PFSK-1 (cell line): ENCODE data around the gene SMTN.

Source experiments
- FOXP2 ChIP-seq: optimal IDR thresholded peaks from 2 replicates; pipeline ENCODE3; 2011; ENCODE audit warnings: borderline replicate concordance, control low read depth, inconsistent platforms; ENCODE audit not compliant: insufficient read depth; ENCODE audit errors: extremely low read length, extremely low read depth
- POLR2AphosphoS5 ChIP-seq: IDR thresholded peaks from 2 replicates; pipeline ENCODE4 v1.6.1; 2012; ENCODE audit warnings: low read depth, mild to moderate bottlenecking, control low read depth, low read length, moderate library complexity
- SIN3A ChIP-seq: IDR thresholded peaks from 2 replicates; pipeline ENCODE4 v1.6.1; 2012; ENCODE audit warnings: mild to moderate bottlenecking, low read length, moderate library complexity, borderline replicate concordance; ENCODE audit not compliant: insufficient read depth
- TAF1 ChIP-seq: IDR thresholded peaks from 2 replicates; pipeline ENCODE4 v1.6.1; 2012; ENCODE audit warnings: low read length, control low read depth, borderline replicate concordance; ENCODE audit not compliant: insufficient read depth
- TF ChIP-seq, protein P1 (sequence below), 2 experiments: IDR thresholded peaks; 2 replicates each; pipeline versions ENCODE4 v1.6.1 to v1.8.0; 2011 to 2012; ENCODE audit warnings: low read depth in 2 of 2, low read length in 2 of 2, control low read depth in 1 of 2, inconsistent platforms in 1 of 2, mild to moderate bottlenecking in 1 of 2, moderate library complexity in 1 of 2; ENCODE audit not compliant: insufficient read depth in 1 of 2

DNA sequence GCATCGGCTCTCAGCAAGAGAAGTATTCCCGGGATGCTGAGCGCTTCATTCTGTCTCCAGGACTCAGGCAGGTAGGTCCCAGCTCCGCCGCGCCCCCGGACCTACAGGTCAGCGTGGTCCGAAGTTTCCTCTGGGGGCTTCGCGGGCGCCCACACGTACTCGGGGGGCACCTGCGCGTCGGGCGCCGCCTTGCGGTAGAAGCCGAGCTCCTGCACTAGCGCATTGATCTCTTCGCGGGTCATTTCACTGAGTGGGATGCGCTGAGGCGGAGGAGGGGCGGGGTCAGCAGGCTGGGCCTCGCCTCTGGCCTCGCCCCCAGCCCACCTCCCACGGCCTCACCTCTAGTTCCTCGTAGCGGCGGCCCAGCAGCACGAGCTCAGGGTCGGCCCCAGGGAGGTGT, 23.8 kb downstream of the SMTN start:
- TF ChIP-seq TAF1 (no peak), SIN3A (no peak), POLR2AphosphoS5 (no peak), FOXP2 (no peak)
- TF ChIP-seq, protein P1, sequence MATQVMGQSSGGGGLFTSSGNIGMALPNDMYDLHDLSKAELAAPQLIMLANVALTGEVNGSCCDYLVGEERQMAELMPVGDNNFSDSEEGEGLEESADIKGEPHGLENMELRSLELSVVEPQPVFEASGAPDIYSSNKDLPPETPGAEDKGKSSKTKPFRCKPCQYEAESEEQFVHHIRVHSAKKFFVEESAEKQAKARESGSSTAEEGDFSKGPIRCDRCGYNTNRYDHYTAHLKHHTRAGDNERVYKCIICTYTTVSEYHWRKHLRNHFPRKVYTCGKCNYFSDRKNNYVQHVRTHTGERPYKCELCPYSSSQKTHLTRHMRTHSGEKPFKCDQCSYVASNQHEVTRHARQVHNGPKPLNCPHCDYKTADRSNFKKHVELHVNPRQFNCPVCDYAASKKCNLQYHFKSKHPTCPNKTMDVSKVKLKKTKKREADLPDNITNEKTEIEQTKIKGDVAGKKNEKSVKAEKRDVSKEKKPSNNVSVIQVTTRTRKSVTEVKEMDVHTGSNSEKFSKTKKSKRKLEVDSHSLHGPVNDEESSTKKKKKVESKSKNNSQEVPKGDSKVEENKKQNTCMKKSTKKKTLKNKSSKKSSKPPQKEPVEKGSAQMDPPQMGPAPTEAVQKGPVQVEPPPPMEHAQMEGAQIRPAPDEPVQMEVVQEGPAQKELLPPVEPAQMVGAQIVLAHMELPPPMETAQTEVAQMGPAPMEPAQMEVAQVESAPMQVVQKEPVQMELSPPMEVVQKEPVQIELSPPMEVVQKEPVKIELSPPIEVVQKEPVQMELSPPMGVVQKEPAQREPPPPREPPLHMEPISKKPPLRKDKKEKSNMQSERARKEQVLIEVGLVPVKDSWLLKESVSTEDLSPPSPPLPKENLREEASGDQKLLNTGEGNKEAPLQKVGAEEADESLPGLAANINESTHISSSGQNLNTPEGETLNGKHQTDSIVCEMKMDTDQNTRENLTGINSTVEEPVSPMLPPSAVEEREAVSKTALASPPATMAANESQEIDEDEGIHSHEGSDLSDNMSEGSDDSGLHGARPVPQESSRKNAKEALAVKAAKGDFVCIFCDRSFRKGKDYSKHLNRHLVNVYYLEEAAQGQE (IDR thresholded peaks at IDR 0.05; ENCODE audit: insufficient read depth in 1 of 2, low read depth in 2 of 2, low read length in 2 of 2) = no peak
